KOPT-K1 (cell line): ENCODE data around the gene MMS22L.

Source experiments
- H3K27ac ChIP-seq: fragments of 200-600 bp; sonication (generic); 2 replicates; pipeline ENCODE4 v1.5.1; 2016; ENCODE audit warnings: antibody characterized with exemption, mild to moderate bottlenecking, low read depth, low read length; ENCODE audit not compliant: poor library complexity, severe bottlenecking
- H3K36me3 ChIP-seq: fragments of 200-600 bp; sonication (generic); 2 replicates; pipeline ENCODE4 v1.5.1; 2017; ENCODE audit warnings: antibody characterized with exemption, mild to moderate bottlenecking, low read length, moderate library complexity; ENCODE audit not compliant: insufficient read depth
- H3K9me3 ChIP-seq: fragments of 200-600 bp; sonication (generic); 2 replicates; pipeline ENCODE4 v1.5.1; 2017; ENCODE audit warnings: antibody characterized with exemption, low read length, mild to moderate bottlenecking; ENCODE audit not compliant: insufficient read depth, poor library complexity, severe bottlenecking

Gene MMS22L

GRCh38 chr6:97097068-97098047 is 185.7 kb downstream of the MMS22L start:
- no peaks in the 10 kb centered on the region for H3K9me3 ChIP-seq

GRCh38 chr6:97095311-97095850 is 187.6 kb downstream of the MMS22L start:
- Histone ChIP-seq H3K27ac (no peak overlapping the region), H3K36me3 (no peaks in the 10 kb centered on the region)

More at GRCh38 chr6:97097068-97098047, 185.7 kb downstream of the MMS22L start:
- Histone ChIP-seq H3K36me3 (no peaks in the 10 kb centered on the region), H3K27ac (peak overlapping the region; percentile 8)

GRCh38 chr6:97094376-97094775 is 188.6 kb downstream of the MMS22L start:
- Histone ChIP-seq H3K36me3 (no peaks in the 10 kb centered on the region), H3K27ac (no peak overlapping the region), H3K9me3 (no peaks in the 10 kb centered on the region)

More at GRCh38 chr6:97095311-97095850, 187.6 kb downstream of the MMS22L start:
- H3K9me3 ChIP-seq = no peaks in the 10 kb centered on the region

- Histone ChIP-seq H3K36me3 (no peaks in the 10 kb centered on the region), H3K27ac (no peak overlapping the region), H3K9me3 (no peaks in the 10 kb centered on the region)
Observed at GRCh38 chr6:97092673-97093305, 190.2 kb downstream of the MMS22L start.
